Subcutaneous abdominal adipose tissue (tissue), 5 donors: ENCODE measurements around the gene EFCC1.
A peak's percentile ranks its signal among the peaks of the same experiment; 100 is the strongest.

Source experiments
- H3K27ac ChIP-seq: one replicate; pipeline ENCODE4 v1.7.0; 2013; ENCODE audit warnings: low read depth, mild to moderate bottlenecking, inconsistent platforms, low read length, moderate library complexity
- H3K27me3 ChIP-seq, 5 donors: one replicate each; pipeline ENCODE4 v1.7.0; 2013; ENCODE audit warnings: low read length in 5 of 5, inconsistent platforms in 1 of 5; ENCODE audit not compliant: control insufficient read depth in 5 of 5, insufficient read depth in 4 of 5
- H3K36me3 ChIP-seq, 5 donors: one replicate each; pipeline ENCODE4 v1.7.0; 2013; ENCODE audit warnings: low read length in 5 of 5; ENCODE audit not compliant: control insufficient read depth in 5 of 5, insufficient read depth in 5 of 5
- H3K4me1 ChIP-seq, 5 donors: one replicate each; pipeline ENCODE4 v1.7.0; 2013; ENCODE audit warnings: low read length in 5 of 5, mild to moderate bottlenecking in 3 of 5, moderate library complexity in 1 of 5; ENCODE audit not compliant: control insufficient read depth in 5 of 5, insufficient read depth in 5 of 5
- H3K4me3 ChIP-seq, 5 donors: one replicate each; pipeline ENCODE4 v1.7.0; 2013; ENCODE audit warnings: low read length in 5 of 5, low read depth in 1 of 5
- H3K9ac ChIP-seq, 5 donors: one replicate each; pipeline ENCODE4 v1.7.0; 2013; ENCODE audit warnings: low read length in 5 of 5, mild to moderate bottlenecking in 4 of 5, moderate library complexity in 3 of 5
- H3K9me3 ChIP-seq, 5 donors: one replicate each; pipeline ENCODE4 v1.7.0; 2013; ENCODE audit warnings: low read length in 5 of 5; ENCODE audit not compliant: control insufficient read depth in 5 of 5
- donor health status: healthy.
- donor health status: healthy.
- donor health status: healthy.
- donor health status: healthy.
- donor health status: healthy.

Gene EFCC1

DNA sequence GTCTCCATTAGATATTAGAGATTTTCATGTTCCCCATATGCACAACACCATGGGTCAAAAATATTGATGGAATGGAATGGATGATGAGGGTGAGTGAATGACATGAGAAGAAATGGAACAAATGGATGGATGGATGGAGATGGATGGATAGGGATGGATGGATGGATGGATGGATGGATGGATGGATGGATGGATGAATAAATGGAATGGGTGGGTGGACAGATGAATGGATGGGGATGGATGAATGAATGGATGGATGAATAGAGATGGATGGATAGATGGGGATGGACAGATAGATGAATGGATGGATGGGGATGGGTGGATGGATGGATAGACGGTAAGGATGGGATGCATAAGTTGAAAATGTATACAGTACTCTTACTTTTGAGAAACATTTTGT is 25.8 kb upstream of the EFCC1 start:
- H3K9me3 ChIP-seq, result no peaks in the 10 kb centered on the region
- H3K27me3 ChIP-seq, result no peaks in the 10 kb centered on the region
- H3K9ac ChIP-seq, result no peak overlapping the region
- H3K27ac ChIP-seq, result no peak overlapping the region
- H3K4me3 ChIP-seq, result no peak overlapping the region
- no peaks in the 10 kb centered on the region for H3K36me3 ChIP-seq
- peaks cover 0 to 5% (median 4%) of the 10 kb centered on the region in 5 donors for H3K4me1 ChIP-seq

GRCh38 chr3:128983293-128984069 is 17.6 kb upstream of the EFCC1 start:
- Histone ChIP-seq H3K27ac (no peak overlapping the region), H3K36me3 (no peaks in the 10 kb centered on the region), H3K9ac (no peak overlapping the region), H3K9me3 (no peaks in the 10 kb centered on the region), H3K27me3 (no peaks in the 10 kb centered on the region), H3K4me3 (no peak overlapping the region), H3K4me1 (peaks cover 0 to 3% (median 2%) of the 10 kb centered on the region in 5 donors)

- Histone ChIP-seq H3K9ac (no peak overlapping the region), H3K27me3 (no peaks in the 10 kb centered on the region), H3K4me1 (peaks cover 0 to 3% (median 2%) of the 10 kb centered on the region in 5 donors), H3K27ac (no peak overlapping the region), H3K9me3 (no peaks in the 10 kb centered on the region), H3K36me3 (no peaks in the 10 kb centered on the region), H3K4me3 (no peak overlapping the region)
Measured at GRCh38 chr3:128984596-128984995, 16.5 kb upstream of the EFCC1 start.

GRCh38 chr3:128987302-128988100 is 13.6 kb upstream of the EFCC1 start:
- peaks cover 0 to 3% (median 2%) of the 10 kb centered on the region in 5 donors for H3K4me1 ChIP-seq
- H3K27me3 ChIP-seq, result no peaks in the 10 kb centered on the region
- no peak overlapping the region for H3K9ac ChIP-seq
- no peaks in the 10 kb centered on the region for H3K36me3 ChIP-seq
- H3K9me3 ChIP-seq, result no peaks in the 10 kb centered on the region
- H3K27ac ChIP-seq, result no peak overlapping the region
- H3K4me3 ChIP-seq, result no peak overlapping the region

DNA sequence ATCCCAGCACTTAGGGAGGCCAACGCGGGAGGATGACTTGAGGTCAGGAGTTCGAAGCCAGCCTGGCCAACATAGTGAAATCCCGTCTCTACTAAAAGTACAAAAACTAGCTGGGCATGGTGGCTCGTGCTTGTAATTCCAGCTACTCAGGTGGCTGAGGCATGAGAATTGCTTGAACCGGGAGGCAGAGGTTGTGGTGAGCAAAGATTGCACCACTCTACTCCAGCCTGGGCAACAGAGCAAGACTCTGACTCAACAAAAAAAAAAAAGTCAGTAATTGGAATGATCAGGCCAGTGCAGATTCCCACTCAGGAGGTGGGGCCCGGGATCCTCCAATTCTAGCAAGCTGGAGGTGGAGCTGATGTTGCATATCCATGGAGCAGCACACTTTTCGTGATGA is 12.8 kb upstream of the EFCC1 start:
- H3K36me3 ChIP-seq, result no peaks in the 10 kb centered on the region
- H3K9me3 ChIP-seq, result no peaks in the 10 kb centered on the region
- peaks cover under 1 to 3% (median 2%) of the 10 kb centered on the region in 5 donors for H3K4me1 ChIP-seq
- H3K27me3 ChIP-seq, result peaks cover under 1 to 6% (median 1%) of the 10 kb centered on the region in 5 donors
- H3K9ac ChIP-seq, result no peak overlapping the region
- no peak overlapping the region for H3K4me3 ChIP-seq
- H3K27ac ChIP-seq, result no peak overlapping the region

- Histone ChIP-seq H3K4me3 (no peak overlapping the region), H3K9me3 (no peaks in the 10 kb centered on the region), H3K9ac (no peak overlapping the region), H3K27me3 (peaks cover 7 to 21% (median 12%) of the 10 kb centered on the region in 5 donors), H3K4me1 (peaks cover 0 to 17% (median 10%) of the 10 kb centered on the region in 5 donors), H3K36me3 (no peaks in the 10 kb centered on the region), H3K27ac (no peak overlapping the region)
Measured at GRCh38 chr3:128991355-128991895, 9.7 kb upstream of the EFCC1 start.

GRCh38 chr3:128992926-128993460 is 8.1 kb upstream of the EFCC1 start:
- H3K9ac ChIP-seq, result peak overlapping the region in 1 of 5 donors; percentile 29
- H3K36me3 ChIP-seq, result no peaks in the 10 kb centered on the region
- H3K27ac ChIP-seq, result no peak overlapping the region
- peaks cover 0 to 17% (median 12%) of the 10 kb centered on the region in 5 donors for H3K4me1 ChIP-seq
- no peak overlapping the region for H3K4me3 ChIP-seq
- H3K9me3 ChIP-seq, result no peaks in the 10 kb centered on the region
- H3K27me3 ChIP-seq, result peaks cover 7 to 21% (median 12%) of the 10 kb centered on the region in 5 donors

DNA sequence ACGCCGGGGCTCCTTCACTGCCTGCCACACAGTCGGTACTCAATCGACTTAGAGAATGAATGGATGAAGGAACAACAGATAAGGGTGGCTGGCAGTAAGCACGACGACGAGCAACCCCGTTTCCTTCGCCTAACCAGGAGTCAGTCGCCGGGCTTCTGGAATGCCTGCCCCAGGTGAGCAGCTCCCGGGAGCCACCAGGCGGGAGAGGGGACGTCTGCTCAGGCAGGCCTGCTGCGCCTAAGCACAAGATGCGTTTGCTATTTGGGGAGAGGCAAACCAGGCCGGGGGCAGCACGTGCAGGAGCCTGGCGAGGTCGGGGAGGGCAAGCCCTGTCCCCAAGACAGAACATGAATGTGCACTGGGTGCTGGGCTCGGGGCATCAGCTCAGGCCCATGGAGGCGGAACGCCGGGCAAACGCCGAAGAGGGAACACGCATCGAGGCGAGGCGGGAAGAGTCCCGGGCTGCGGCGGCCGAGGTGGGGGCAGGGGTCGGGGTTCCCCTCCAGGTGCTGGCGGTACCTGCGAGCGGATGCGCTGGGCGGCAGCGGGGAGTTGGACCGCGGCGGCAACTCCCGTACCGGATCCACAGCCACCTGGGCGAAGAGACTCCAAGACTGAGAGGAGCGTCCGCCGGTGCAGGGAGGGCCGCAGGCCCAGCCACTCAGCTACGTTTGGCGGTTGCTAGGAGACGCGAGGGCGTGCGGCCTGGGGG is 7.5 kb upstream of the EFCC1 start, which contains the start of gene CFAP92:
Gene CFAP92, minus strand, starts transcription at position 616 of the 712 bp plus-strand sequence. CDS start 772 bp downstream, outside the sequence.
- H3K27me3 ChIP-seq, result peaks cover 7 to 21% (median 12%) of the 10 kb centered on the region in 5 donors
- H3K4me3 ChIP-seq, result peak within 1 kb of the TSS; percentile 39 to 58 (median 48)
- peak within 1 kb of the TSS in 2 of 5 donors; percentile 28 to 37 for H3K9ac ChIP-seq
- no peak within 1 kb of the TSS for H3K27ac ChIP-seq
- H3K4me1 ChIP-seq, result peaks cover 0 to 17% (median 13%) of the 10 kb centered on the region in 5 donors
- H3K9me3 ChIP-seq, result no peaks in the 10 kb centered on the region
- no peaks in the 10 kb centered on the region for H3K36me3 ChIP-seq

DNA sequence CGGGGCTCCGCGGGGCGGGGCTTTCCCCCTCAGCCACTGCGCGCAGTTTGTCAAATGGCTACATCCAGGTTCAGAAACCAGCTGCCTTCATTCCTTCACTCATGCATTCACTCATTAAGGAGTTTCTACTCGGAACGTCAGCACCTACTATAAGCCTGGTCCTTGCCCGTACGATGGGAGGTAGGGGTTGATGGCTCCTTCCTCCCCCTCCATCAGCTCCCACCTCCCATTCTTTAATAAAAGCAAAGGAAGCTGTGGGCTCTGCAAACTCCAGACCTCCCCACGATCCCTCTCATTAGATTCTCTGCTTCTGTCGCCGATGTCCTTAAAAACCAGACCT is 7.0 kb upstream of the EFCC1 start:
- H3K4me1 ChIP-seq, result peaks cover 0 to 17% (median 13%) of the 10 kb centered on the region in 5 donors
- peak overlapping the region in 1 of 5 donors; percentile 37 for H3K9ac ChIP-seq
- H3K27ac ChIP-seq, result no peak overlapping the region
- peak overlapping the region; percentile 39 to 58 (median 48) for H3K4me3 ChIP-seq
- H3K9me3 ChIP-seq, result no peaks in the 10 kb centered on the region
- no peaks in the 10 kb centered on the region for H3K36me3 ChIP-seq
- peaks cover 7 to 21% (median 12%) of the 10 kb centered on the region in 5 donors for H3K27me3 ChIP-seq
